Measurements from ENCODE around the gene COLGALT1. TPM values are rescaled to one million over a fixed set of nuclear protein-coding genes. Genes with fewer than 3 reads are reported as not detected.

COLGALT1 gene
- total RNA-seq, 1 donor from 2014 or later = 80.3 TPM

- intact Hi-C loops (cut with micrococcal nuclease) = loop anchor here (1.0 to 10.0 kb wide), 6 partner anchors 12 to 648 kb away; partner anchors contain the start of genes IFI30 and MAST3
- Mint-ChIP-seq H3K4me3 (peak overlapping the region; percentile 90), H3K9me3 (peaks cover 5% of the 10 kb centered on the region), H3K27me3 (no peaks in the 10 kb centered on the region), H3K4me1 (peaks cover 84% of the 10 kb centered on the region), H3K36me3 (ENCODE audit: low read depth) (peaks cover 45% of the 10 kb centered on the region), H3K27ac (peak overlapping the region; percentile 94)
- ATAC-seq (ENCODE audit: low read depth) = peak; percentile 66
- ChIA-PET POLR2A (interaction anchor here (0.5 to 12.8 kb wide), 23 partner anchors 9 to 941 kb away, joined by 3 to 347 read pairs (median 5); partner anchors contain the start of genes BST2, FCHO1, JAK3 and JUND), CTCF (interaction anchor here (1.2 to 2.0 kb wide), 2 partner anchors 12 to 15 kb away, joined by 5 to 6 read pairs; no protein-coding TSS in a partner anchor)
- DNase-seq = peak; percentile 73
- TF ChIP-seq, protein P1, sequence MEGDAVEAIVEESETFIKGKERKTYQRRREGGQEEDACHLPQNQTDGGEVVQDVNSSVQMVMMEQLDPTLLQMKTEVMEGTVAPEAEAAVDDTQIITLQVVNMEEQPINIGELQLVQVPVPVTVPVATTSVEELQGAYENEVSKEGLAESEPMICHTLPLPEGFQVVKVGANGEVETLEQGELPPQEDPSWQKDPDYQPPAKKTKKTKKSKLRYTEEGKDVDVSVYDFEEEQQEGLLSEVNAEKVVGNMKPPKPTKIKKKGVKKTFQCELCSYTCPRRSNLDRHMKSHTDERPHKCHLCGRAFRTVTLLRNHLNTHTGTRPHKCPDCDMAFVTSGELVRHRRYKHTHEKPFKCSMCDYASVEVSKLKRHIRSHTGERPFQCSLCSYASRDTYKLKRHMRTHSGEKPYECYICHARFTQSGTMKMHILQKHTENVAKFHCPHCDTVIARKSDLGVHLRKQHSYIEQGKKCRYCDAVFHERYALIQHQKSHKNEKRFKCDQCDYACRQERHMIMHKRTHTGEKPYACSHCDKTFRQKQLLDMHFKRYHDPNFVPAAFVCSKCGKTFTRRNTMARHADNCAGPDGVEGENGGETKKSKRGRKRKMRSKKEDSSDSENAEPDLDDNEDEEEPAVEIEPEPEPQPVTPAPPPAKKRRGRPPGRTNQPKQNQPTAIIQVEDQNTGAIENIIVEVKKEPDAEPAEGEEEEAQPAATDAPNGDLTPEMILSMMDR (IDR thresholded peaks at IDR 0.05) = no peak
These were observed 28.5 kb upstream of the COLGALT1 start for GRCh38 chr19:17526922-17527321.

DNA sequence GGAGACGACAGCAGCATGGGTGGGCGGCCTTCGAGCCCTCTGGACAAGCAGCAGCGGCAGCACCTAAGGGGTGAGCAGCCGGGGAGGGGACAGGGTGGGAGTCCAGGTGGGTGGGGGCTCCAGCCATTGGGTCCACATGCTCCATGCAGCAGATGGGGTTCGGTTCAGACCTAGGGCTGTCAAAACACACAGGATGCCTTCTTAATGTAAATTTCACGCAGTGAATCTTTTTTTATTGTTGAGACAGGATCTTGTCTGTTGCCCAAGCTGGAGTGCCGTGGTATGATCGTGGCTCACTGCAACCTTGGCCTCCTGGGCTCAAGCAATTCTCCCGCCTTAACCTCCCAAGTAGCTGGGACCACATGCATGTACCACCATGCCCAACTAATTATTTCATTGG lies 28.1 kb upstream of the COLGALT1 start:
- Mint-ChIP-seq H3K9me3 (peaks cover 5% of the 10 kb centered on the region), H3K4me3 (peak overlapping the region; percentile 90), H3K27ac (peak overlapping the region; percentile 94), H3K36me3 (ENCODE audit: low read depth) (peaks cover 48% of the 10 kb centered on the region), H3K4me1 (peaks cover 82% of the 10 kb centered on the region), H3K27me3 (no peaks in the 10 kb centered on the region)
- ATAC-seq (ENCODE audit: low read depth) = peak; percentile 3
- ChIA-PET CTCF (interaction anchor here (0.6 to 2.0 kb wide), 3 partner anchors 11 to 15 kb away, joined by 3 to 6 read pairs (median 5); no protein-coding TSS in a partner anchor), POLR2A (interaction anchor here (0.6 to 12.8 kb wide), 18 partner anchors 9 to 941 kb away, joined by 3 to 347 read pairs (median 6); partner anchors contain the start of genes FCHO1, JAK3, JUND and PGLS)
- intact Hi-C loops (cut with micrococcal nuclease) = loop anchor here (1.0 to 10.0 kb wide), 6 partner anchors 12 to 647 kb away; partner anchors contain the start of genes IFI30 and MAST3
- TF ChIP-seq, protein P1 (IDR thresholded peaks at IDR 0.05) = no peak
- DNase-seq = no peak

DNA sequence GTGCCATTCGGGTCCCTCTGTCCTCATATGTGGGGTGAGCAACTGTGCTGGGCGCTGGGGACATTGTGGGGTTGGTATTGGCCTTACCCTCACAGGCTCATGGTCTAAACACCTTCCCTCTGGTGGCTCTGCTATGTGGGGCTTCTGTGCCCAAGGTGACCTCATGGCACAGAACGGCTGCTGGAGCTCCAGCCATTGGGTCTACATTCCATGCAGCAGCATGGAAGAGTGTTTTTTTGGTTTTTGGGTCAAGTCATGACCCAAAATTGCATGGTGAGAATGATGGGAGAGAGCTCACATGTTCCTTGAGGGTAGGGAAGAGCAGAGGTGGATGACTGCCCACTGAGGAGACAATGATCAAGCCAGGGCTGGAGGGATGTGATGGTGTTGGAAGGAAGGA lies 26.8 kb upstream of the COLGALT1 start:
- peaks cover 5% of the 10 kb centered on the region for H3K9me3 Mint-ChIP-seq
- H3K4me3 Mint-ChIP-seq = peak overlapping the region; percentile 90
- DNase-seq (no peak), ATAC-seq (ENCODE audit: low read depth) (no peak)
- TF ChIP-seq, protein P1 (IDR thresholded peaks at IDR 0.05) = no peak
- peaks cover 55% of the 10 kb centered on the region for H3K36me3 Mint-ChIP-seq (ENCODE audit: low read depth)
- intact Hi-C loops (cut with micrococcal nuclease) = loop anchor here (5.0 to 10.0 kb wide), 3 partner anchors 44 to 646 kb away; partner anchors contain the start of genes IFI30 and MAST3
- no peaks in the 10 kb centered on the region for H3K27me3 Mint-ChIP-seq
- H3K27ac Mint-ChIP-seq = peak overlapping the region; percentile 94
- ChIA-PET POLR2A (interaction anchor here (0.6 to 12.8 kb wide), 9 partner anchors 8 to 251 kb away, joined by 3 to 347 read pairs (median 6); partner anchors contain the start of genes MVB12A and PGLS), CTCF (interaction anchor here (1.2 to 2.3 kb wide), 3 partner anchors 10 to 26 kb away, joined by 3 to 12 read pairs (median 4); partner anchors contain the start of gene PGLS)
- H3K4me1 Mint-ChIP-seq = peaks cover 77% of the 10 kb centered on the region

DNA sequence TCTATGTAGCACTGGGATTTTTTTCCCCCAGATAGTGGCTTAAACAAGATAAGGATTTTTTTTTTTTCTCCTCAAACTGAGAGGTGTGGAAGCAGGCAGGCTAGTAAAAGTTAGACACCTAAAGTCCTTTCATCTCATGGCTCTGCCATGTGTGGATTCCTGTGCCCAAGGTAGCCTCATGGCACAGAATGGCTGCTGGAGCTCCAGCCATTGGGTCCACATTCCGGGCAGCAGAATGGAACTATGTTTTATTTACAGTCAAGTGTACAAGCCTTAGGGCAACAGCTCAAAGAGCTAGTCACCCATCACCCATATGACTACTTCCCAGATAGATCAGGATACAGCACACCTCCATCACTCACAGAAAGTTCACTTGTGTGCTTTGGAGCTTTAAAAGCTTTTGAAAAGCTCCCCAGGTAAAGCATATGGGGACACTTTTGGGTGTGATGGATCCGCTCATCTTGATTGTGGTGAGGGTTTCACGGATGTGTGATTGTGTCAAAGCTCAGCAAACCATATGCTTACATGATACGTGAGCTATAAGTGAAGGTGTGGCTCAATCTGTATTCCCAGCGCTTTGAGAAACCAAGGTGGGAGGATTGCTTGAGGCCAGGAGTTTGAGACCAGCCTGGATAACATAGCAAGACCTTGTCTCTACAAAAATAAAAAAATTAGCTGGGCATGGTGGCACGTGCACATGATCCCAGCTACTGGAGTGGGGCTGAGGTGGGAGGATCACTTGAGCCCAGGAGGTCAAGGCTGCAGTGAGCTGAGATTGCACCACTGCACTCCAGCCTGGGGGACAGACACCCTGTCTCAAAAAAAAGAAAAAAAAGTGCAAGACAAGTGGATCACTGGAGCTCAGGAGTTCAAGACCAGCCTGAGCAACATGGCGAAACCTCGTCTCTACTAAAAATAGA lies 25.9 kb upstream of the COLGALT1 start:
- CTCF ChIA-PET = interaction anchor here (1.2 to 2.7 kb wide), 7 partner anchors 9 to 44 kb away, joined by 3 to 19 read pairs (median 5); partner anchors contain the start of gene PGLS
- H3K4me3 Mint-ChIP-seq = peak overlapping the region; percentile 90
- peaks cover 5% of the 10 kb centered on the region for H3K9me3 Mint-ChIP-seq
- H3K27me3 Mint-ChIP-seq = no peaks in the 10 kb centered on the region
- H3K4me1 Mint-ChIP-seq = peaks cover 71% of the 10 kb centered on the region
- peaks cover 61% of the 10 kb centered on the region for H3K36me3 Mint-ChIP-seq (ENCODE audit: low read depth)
- TF ChIP-seq, protein P1 (IDR thresholded peaks at IDR 0.05) = no peak
- no peak for ATAC-seq (ENCODE audit: low read depth)
- no peak for DNase-seq
- H3K27ac Mint-ChIP-seq = peak overlapping the region; percentile 94
- intact Hi-C loops (cut with micrococcal nuclease) = loop anchor here (5.0 to 10.0 kb wide), 3 partner anchors 43 to 645 kb away; partner anchors contain the start of genes IFI30 and MAST3
- POLR2A ChIA-PET = interaction anchor here (0.6 to 12.8 kb wide), 13 partner anchors 9 to 944 kb away, joined by 3 to 347 read pairs (median 6); partner anchors contain the start of genes MVB12A and PGLS

Measured in activated B cell treated with CpG ODN at 0.5 μM for 24 hours (primary cell).